HG03135 (cell line): ENCODE data around the gene FOXJ1.
"Not testable (repeated sequence)": the region's sequence is repeated elsewhere in the genome, so short reads cannot be mapped to it uniquely, and the experiment has no call there.

Experiments
- ATAC-seq: cut with Tn5 transposase; IDR thresholded peaks from one replicate; pipeline ENCODE4 v1.9.1; 2021; ENCODE audit warnings: mild to moderate bottlenecking, moderate library complexity; ENCODE audit not compliant: unreplicated experiment

FOXJ1 gene, protein sequence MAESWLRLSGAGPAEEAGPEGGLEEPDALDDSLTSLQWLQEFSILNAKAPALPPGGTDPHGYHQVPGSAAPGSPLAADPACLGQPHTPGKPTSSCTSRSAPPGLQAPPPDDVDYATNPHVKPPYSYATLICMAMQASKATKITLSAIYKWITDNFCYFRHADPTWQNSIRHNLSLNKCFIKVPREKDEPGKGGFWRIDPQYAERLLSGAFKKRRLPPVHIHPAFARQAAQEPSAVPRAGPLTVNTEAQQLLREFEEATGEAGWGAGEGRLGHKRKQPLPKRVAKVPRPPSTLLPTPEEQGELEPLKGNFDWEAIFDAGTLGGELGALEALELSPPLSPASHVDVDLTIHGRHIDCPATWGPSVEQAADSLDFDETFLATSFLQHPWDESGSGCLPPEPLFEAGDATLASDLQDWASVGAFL

DNA sequence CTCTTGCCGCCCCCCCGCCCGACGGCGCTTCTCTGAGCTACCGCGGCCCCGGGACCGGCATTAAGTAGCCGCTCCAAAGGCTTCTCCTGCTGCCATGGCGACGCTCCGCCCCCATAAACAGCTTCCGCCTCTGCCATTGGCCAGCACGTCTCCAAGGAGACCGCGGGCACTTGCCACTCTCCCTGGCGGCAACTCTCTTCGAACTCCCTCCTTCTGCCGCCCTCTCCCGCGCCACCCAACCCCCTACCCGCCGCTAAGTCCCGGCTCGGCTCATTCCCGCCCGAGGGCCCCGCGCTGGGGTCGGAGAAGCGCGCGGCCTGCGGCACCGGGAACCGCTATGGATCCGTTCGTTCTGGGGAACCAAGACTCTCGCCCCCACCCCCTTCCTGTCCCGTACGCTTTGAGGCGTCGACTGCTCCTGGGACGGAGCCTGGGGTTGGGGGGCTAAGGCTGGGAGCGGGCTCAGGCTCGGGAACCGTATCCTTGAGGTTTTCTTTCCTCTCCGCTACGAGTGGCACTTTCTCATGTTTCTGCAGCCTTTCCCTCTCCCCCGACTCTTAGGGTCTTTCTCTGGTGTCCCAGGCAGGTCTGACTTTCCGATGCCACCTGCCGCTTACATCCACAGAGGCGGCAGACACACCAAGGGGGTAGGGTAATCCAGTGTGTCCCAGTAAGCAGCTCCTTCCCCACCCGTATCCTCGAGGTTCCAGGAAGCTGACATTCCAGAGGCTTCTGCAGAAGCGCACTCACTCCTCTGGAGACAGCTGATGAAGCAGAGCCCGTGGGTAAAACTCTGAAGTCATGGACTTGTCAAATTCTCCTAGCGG is at the start of gene FOXJ1:
Gene FOXJ1 (minus strand): TSS at position 34 of the 827 bp plus-strand sequence. CDS start 850 bp downstream, outside the sequence.
- peak; percentile 77 for ATAC-seq

DNA sequence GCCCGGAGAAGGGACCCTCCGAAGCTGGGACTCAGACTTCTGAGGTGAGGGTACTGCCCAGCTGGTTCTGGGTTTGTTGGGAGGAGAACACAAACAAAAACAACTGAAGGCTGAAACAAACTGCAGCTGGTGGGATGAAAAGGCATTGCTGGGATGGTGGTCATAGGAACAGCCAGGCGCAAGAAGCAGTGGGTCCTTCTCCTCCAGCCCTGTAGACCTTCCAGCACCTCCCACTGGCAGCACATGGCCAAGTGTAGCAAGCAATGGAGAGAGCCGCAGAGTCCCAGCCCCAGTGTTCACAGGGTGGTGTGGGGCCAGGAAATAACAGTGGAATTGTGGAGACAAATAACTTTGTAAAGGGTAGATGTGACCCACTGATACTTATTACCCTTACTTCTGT is 48.7 kb upstream of the FOXJ1 start:
- no peak for ATAC-seq

DNA sequence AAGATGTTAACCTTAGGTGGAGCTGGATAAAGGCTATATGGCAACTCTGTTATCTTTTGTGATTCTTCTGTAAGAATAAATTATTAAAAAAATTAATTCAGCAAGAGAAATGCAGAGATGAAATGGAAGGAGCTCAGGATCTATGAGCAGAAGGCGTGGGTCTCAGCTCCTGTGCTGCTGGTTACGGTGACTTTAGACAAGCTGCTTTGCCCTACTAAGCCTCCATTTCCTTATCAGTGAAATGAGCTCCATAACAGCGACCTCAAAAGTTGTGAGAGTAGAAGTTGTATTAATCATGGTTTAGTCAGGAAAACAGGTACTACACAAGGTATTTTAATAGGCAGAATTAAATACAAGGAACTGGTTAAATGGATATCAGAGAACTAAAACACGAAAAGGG is 48.2 kb upstream of the FOXJ1 start:
- ATAC-seq = no peak

DNA sequence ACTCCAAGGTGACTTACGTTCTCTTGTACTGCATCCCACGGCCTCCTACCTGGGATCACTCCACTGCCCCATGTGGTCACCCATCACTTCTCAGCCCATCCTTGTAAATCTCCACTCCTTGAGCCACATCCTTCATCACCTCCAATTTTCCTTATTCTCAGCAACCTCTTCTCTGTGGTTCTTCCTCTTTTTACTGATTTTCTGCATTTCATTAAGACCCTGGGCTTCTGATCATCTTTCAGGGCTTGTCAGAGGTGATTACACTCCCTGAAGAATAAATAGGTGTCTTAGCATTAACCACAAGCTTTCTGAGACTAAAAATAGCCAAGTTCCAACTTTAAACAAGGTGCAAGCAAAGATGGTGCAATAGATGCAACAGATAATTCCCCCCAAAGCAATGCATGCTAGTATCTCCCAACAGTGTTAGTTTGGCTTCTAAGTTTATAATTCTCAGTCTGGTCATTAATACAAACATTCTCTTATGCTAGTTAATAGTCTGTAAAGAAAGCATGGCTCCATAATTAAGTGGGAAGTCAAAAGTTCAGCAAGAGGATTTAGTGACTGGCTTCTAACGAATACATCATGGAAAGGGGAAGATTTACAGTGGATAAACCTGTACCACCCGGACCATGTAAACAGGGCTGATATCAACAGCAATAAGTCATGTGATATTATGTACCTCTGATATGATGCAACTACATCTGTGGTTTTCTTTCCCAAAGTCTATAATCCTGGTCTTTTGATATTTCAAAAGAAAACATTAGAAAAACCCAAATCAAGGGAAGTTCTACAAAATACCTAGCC is 47.4 kb upstream of the FOXJ1 start:
- no peak for ATAC-seq

DNA sequence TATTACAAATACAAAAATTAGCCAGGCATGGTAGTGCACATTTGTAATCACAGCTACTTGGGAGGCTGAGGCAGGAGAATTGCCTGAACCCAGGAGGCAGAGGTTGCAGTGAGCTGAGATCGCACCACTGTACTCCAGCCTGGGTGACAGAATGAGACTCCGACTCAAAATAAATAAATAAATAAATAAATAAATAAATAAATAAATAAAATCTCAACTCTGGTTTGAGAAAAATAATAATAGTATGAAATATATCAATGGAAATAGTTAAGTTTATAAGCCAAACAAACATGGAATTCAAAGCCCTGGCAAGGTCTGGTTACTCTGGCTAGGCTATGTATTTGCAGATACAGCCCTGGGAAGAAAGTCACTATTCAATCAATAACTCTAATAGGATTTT is 45.7 kb upstream of the FOXJ1 start:
- ATAC-seq = not testable (repeated sequence)

DNA sequence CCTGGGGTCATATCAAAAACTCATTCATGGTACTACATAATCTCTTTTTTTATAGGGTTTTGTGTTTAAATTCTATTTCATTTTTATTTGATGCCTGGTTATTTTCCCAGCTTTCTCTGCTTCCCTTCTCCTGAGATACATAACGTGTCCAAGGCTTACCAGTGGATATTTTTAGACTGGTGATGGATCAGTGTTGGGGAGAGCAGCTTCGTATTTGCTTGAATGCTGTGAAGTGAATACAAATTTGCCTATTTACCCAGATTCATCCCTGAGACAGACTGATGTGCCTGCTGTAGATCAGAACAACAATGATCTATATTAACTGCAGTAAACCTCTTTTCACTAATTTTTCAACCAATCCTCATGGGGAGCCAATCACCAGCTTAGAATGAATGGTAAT is 43.2 kb upstream of the FOXJ1 start:
- no peak for ATAC-seq

DNA sequence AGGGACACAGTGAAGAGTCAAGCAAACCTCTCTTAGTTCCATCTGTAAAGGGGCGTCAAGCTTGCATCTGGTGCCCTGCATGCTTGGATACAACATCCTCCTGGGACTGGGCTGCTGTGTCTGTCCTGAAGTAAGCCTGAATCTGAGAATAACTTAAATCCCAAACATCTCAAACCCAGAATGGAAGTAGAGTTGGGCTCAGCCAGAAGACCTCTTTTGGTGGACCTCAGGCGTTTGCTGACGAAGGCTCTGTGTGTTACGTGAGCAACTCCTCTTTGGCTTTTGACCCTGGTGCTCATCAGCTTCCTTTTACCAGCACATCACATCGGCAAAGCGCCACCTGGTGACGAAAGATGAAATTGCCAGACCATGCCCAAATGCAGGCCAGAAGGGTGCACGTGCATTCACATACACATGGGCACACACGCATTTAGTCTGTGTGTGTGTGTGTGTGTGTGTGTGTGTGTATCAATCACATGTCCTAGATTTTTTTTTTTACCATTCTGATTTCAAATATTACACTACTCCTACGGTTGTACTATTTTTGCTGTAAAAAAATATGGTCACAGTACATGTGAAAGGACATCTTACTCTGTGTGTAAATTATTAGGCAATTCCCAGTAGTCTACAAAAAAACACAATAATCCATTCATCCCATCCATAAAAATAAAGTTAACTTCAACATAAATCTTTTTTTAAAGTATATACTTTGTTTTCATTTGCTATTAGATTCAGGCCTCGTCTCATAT is 41.1 kb upstream of the FOXJ1 start:
- peak; percentile 62 for ATAC-seq

DNA sequence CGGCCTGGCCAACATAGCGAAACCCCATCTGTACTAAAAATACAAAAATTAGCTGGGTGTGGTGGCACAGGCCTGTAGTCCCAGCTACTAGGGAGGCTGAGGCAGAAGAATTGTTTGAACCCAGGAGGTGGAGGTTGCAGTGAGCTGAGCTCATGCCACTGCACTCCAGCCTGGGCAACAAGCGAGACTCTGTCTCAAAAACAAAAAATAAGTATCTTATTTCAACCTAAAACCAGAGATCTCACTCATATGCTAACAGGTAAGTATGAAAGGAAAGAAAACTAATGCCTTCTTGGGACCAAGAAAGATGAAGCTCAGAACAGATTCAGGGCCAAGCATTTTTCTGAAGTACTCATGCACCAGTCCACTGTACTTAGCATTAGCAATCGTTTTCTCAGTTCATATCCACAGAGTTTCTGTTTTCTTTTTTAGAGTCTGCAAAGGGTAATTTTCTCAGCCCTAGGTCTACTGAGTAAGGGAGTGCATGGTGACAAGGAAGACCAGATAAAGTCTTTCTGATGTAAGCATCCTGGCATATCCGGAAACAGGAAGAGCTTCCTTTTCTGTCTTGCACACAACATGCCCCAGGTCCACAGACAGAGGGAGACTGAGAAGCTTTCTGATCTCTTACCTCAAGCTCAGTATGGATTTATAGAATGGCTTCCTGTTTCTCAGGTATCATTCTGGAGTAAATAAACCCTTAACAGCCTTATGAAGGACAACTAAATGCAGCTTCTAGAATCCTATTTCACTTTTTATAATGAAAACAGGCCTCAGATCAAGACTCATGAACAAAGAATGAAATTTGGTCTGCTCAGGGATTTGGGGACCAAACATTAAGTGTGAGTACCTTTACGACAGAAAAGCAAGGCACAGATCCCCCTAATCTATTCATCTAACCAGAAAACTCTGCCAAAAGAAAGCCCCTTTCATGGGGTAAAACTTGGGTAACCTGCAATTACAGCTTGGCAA is 38.7 kb upstream of the FOXJ1 start:
- no peak for ATAC-seq

DNA sequence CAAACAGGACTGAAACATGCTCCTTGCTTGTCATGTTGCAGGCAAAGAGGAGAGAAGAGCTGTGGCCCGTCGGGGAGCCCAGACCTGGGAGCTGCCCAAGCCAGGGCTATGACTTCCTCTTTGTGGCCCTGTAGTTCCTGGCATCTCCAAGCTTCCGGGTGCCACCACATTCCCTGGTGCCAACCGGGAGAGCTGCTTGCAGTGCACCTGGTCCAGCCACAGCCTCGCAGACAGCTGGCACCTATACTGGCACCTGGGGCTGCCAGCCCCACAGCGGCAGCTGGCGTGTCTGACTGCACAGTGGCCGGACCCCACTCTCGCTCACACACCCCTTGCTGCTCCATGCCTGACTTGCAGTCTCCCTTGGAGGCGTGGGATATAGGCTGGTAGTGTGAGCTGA is 37.1 kb upstream of the FOXJ1 start:
- no peak for ATAC-seq

DNA sequence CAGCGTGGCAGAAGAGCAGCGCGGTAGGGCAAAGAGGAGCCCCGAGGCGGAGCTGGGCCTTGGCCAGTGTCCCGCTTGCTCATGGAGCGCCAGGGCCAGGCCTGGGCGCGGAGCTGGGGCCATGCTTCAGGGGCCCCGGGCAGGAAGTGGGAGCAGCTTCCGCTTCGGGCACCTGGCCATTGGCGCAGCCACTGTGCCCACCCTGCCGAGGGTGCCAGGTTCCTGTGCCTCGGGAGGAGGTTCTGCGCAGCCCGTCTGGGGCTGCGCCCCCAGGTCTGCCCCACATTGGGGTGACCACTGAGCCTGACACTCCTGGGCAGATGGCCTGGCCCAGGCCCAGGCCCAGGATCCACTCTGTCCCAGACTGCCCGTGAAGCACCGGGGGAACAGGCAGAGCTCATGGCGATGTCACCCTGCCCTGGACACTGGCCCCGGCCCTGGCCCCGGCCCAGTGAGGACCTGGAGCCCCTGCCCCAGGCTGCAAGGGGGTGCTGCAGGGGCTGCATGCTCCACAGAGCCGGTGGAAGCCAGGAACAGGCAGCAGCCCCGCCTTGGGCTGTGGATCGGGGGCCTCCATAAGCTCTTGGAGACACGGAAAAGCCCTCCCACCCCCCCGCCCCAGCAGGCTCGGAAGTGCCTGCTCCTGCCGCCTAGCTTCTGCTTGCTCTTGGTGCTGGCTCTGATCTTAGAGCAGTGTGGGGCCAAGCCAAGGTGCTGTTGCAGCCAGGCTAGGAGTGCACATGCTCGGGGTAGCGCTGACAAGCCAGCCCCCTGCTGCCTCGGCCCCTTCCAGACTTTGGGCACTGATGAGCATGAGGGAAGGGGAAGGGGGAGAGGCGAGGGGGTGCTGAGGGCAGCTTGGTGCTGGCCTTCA is 35.9 kb upstream of the FOXJ1 start:
- no peak for ATAC-seq

DNA sequence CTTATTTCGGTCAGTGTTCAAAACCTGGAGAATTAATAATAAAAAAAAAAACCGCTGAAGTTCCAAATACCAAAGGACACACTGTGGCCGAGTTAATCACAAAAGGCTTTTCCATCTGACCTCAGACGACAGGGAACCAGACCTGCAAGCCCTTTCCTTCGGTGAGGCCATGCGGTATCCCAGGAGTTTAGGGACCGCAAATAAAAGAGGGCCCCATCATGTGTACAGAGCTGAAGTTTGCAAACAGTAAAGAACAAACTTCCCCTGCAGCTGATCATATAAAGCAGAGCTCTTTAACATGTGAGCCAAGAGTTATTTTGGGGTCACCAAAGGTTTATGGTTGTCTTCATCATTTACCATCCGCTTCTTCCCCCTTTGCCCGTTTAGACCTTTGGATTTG is 33.0 kb upstream of the FOXJ1 start:
- no peak for ATAC-seq

DNA sequence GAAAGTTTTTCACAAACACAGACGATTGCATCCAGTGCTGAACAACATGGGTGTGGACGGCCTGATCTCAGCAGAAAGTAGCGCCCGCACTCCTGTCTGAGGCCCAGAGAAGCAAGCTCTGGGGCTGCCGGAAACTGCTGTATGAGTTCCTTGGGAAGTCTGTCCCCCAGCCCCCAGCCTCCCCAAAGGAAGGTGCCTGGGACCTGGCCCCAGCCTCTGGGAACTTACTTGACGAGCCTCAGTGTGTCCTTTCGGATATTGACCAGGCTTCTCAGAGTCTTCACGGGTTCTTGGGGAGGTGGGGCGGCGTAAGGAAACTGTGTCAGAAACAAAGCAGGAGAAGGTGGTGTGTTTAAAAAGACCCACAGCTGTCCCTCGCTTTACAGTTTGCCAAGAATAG is 32.4 kb upstream of the FOXJ1 start:
- ATAC-seq = no peak

DNA sequence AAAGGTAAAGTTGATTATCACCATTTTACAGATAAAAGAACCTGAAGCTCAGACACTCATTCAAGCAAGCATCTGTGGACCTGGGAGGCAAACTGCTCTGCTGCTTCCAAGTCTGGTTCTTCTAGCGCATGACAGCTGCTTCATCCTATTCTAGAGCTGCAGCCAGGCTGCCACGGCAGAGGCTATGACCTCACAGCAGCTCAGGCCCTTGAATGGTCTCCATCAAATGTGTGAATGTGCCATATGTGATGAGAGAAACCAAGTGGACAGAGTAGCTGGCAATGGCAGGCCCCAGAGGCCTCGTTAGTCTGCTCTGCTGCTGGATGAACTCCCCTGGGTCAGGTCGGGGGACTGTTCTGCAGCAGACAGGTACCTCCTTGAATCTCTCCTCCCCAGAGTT is 30.7 kb upstream of the FOXJ1 start:
- ATAC-seq = no peak

DNA sequence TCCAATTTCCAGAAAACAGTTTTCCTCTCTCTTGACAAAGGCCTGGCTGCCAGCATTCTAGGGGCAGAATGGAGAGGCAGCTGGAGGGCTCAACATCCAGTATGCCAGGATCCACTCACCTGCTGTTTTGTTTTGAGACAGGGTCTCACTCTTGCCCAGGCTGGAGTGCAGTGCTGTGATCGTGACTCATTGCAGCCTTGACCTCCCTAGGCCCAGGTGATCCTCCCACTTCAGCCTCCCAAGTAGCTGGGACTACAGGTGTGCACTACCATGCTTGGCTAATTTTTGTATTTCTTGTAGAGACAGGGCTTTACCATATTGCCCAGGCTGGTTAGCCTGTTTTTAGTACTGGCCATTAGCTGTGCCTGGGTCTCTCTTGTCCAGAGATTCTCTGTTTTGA is 29.1 kb upstream of the FOXJ1 start:
- no peak for ATAC-seq

DNA sequence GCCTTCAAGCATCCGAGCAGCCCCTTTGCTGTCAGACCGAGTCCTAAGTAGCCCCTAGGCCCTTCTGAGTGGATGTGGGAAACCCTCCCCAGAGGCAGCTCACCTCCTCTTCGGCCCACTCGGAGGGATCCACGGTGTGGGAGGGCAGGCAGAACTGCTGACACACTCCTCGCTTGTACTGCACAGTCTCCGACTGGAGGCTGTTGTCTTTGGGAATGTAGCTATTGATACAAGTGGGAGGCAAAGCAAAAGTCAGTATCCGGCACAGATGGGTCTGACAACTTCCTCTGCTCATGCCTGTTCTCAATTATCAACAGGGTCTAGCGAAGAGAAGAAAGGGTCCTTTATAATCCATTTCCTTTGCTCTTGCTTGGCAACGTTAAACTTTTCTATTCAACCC is 25.9 kb upstream of the FOXJ1 start:
- no peak for ATAC-seq

DNA sequence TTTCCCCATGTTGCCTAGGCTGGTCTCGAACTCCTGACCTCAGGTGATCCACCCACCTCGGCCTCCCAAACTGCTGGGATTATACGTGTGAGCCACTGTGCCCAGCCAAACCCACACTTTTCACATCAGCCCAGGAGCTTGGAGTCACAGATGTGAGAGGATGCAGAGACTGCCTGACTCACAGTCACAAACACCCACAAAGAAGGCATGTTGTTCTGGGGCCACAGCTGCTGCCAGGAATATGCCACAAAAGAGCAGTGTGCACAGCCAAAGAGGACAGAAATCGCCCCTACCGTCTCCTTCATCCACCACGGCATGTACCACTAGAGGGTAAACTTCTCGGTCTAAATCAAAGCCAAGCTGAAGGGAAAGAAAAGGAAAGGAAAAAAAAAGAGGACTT is 25.1 kb upstream of the FOXJ1 start:
- no peak for ATAC-seq

DNA sequence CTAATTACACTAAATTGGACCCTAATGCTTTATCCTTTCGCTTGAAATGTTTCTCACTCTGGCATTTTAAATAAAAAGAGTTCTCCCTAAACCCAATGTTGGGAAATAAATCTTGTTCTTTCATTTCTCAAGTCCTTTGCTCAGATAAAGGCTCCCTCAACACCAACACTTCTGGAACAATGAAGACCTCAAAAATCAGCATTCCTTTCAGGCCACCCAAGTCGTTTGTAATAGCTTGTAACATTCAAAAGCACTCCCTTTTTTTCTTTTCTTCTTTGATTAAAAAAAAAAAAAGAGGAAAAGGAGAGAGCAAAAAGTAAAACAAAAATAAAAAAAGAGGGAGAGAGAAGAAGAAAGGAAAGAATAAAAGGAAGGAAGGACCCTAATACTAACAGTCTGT is 23.3 kb upstream of the FOXJ1 start:
- ATAC-seq = no peak

DNA sequence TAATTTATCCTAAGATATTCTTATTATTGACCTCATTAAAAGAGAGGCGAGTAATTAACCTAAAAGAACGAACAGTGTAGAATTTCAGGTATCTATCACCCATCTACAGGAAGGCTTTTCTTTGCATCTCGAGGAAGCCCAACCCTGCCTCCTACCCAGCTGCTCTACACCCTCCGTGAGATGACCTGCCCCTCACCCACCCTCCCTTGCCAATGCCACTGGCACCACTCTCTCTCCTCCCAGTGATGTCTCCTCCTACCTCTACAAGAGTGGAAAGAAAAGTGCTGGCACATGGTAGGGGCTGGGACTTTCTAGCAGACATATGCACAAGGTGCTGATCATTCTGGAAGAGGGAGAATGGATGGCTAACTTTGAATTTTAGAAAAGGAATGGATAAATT is 22.9 kb upstream of the FOXJ1 start:
- ATAC-seq = no peak
